Activated CD8-positive, alpha-beta memory T cell treated with anti-CD3 and anti-CD28 coated beads, Interleukin-2, amount 50 U/mL, for 1 hour (primary cell): Measurements from ENCODE around the gene EIF3F.

Source experiments
- DNase-seq: peaks from one replicate; pipeline ENCODE4 v3.0.0-alpha.2; 2020; ENCODE audit errors: extremely low read depth

EIF3F gene

DNA sequence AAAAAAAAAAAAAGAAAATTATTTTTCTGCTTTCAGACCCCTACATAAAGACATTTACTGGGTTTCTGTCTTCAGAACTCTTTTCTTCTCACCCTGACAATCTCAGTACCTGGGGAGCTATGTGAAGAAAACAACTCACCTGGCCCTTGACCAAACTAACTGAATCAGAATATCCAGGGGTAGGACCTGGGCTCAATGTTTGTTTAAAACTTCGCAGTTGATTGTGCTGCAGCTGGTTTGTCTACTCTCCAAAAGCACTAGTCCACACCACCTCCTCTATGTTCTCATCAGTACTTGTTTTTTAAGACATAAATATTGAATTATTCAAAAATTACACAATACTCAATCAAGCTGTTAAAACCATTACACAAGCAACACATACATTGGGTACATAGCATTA lies 34.8 kb downstream of the EIF3F start:
- DNase-seq, result no peak

DNA sequence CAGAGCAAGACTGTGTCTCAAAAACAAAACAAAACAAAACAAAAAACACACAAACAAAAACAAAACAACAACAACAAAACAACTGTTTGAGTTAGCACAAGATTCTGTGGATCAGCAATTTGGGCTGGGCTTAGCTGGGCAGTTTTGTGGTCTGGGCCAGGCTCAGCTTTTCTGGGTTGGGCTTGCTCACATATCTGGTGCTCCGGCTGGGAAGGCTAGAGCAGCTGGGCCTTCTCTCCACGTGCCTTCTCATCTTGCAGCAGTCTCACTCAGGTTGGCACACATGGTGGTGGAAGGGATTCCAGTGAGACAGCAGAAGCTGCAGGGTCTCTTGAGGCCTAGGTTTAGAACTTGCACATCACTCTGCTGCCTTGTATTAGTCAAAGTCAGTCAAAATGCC lies 35.7 kb downstream of the EIF3F start:
- no peak for DNase-seq

DNA sequence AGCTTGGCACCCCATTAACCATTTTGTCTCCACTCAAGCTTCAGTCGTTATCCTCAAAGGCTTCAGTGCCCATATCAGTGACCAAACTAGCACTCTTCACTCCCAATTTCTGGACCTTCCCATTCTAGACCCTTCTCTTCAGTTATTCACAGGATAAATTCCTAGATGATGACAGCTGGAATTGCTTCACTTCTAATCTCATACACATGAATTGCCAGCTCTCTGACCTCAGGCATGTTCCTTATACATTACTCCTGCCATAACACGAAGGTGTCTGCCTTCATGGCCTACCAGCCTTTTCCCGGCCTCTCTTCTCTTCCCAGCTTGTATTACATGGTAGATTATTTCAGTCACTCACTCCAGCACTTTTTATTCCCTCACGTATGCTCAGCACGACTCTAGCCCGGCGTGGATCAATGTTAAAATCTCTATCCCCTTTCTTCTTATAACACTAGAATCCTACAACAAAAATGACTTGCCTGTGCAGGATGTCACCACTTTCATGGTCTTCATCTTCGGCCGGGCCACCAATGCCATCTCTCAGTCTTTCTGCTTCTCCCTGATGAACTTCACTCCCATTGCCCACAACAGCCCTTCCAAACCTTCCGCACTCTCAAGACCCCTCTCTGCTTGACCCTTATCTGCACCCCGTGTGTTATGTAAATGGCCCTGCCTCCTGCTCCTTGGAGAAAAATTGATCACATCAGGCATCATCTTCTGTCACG lies 36.9 kb downstream of the EIF3F start:
- no peak for DNase-seq

DNA sequence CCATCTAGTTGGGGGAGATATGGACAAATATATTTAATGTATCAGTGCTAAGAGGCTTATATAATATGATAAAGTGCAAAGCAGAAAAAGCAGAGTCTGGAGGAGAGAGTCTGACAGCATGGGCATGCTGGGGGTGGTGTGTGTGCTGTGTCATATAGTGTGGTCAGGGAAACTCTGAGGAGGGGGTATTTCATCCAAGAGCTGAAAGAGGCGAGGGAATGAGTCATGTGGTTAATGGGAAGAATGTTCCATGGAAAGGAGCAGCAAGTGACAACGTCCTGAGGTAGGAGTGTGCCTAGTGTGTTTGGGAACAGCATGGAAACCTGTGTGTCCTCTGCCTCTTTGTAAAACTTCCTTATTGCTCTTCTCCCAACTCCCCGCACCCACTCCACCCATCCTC lies 38.0 kb downstream of the EIF3F start:
- DNase-seq, result no peak

DNA sequence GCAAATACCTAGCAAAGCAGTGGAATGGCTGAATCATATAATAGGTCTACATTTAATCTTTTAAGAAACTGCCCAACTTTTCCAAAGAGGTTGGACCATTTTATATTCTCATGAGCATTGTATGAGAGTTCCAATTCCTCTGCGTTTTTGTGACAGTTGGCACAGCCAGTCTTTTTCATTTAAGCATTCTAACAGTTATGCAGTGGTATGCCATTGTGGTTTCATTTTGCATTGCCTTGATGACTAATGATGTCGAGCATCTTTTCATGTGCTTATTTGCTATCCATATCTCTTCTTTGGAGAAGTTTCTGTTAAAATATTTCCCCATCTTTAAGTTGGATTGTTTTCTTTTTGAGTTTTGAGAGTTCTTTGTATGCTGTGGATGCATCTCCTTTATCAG lies 38.7 kb downstream of the EIF3F start:
- DNase-seq, result no peak

DNA sequence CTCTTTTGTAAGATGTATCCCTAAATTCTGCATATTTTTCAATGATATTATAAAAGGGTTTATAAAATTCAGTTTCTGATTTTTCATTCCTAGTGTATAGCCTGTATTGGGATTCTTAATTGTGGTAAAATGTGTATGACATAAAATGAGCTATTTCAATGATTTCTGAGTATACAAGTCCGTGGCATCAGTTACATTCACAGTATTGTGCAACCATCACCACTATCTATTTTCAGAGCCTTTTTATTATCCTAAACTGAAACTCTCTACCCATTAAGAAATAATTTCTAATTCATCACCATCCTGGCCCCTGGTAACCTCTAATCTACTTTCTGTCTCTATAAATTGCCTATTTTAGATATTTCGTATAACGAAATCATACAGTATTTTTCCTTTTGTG lies 39.8 kb downstream of the EIF3F start:
- no peak for DNase-seq

DNA sequence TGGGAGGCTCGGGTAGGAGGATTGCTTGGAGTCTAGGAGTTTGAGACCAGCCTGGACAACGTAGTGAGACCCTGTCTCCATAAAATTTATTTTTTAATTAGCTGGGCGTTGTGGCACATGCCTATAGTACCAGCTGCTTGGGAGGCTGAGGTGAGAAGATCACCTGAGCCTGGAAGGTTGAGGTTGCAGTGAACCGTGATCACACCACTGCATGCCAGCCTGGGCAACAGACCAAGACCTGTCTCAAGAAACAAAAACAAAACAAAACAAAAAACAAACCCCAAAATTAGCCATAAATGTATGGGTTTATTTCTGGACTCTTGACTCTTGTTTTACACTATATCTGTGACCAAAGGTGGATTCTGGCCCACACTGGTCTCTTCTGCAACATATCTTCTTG lies 41.6 kb downstream of the EIF3F start:
- DNase-seq, result no peak

DNA sequence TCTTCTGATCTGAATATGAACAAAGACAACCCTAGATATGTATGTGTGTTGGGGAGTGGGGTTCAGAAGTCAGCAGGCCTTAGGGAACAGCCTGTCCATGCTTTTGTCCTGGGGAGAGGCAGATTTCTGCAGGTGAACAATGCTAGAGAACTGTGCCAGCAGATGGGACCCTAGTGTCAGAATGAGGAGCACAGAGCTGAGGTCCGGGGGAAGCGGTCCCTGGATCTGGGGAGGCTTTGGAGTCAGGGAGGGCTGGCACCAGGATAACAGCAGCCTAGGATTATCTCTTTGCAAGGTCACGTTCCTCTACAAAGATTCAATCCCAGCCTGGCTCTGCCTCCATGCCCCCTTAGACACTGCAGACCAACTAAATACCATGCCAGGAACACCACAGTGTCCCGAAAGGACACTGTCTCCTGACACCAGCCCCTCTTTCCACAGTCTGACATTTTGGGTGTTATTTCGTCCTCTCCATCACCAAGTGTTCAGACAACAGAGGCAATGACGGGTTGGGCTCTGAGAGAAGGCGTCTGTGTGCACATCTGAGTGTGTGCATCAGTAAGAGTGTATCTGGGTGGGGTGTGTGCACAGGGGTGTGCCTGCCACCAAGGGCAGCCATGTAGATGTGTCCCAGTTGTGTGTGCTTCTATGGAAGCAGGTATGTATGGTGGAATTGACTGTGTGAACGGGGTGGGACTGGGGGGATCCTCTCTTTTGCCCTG lies 43.5 kb downstream of the EIF3F start:
- no peak for DNase-seq

DNA sequence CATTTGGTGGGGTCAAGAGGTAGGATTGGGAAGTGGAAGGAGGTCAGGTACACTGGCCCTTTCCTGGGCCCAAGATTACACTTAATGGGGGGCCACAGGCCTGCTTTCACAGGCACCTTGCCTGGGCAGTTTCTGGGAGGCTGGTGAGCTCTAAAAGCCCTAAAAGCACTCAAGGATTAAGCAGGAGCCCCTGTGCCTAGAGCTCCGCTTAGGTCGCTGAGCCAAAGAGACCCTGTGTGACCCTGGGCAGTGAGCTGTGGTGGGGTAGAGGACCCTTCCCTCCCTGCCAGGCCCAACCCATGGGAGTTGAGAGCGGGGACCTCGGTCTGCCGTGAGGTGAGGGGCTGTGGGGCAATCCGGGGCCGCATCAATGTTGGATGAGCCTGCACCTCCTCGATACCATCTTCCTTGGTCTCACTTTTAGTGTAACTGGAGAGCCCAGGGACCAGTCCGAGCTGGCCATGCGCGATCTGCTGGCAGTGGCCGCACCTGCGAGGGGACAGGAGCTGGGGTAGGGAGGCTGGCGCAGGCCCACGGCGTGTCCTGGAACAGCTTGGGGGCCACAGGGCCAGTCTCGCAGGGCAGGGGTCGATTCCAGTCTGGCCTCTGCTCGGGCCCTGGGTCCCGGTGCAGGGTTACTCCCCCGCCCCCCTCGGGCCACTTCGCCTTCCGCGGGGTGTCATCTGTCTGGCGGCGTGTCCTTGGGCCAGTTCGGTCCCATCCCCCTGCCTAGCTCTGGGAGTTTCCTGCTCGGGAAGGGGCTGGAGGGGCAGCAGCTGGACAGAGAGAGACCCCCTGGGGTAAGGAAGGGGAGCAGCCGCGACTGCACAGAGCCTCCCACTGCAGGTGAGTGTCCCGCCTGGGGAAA lies 44.3 kb downstream of the EIF3F start:
- no peak for DNase-seq

DNA sequence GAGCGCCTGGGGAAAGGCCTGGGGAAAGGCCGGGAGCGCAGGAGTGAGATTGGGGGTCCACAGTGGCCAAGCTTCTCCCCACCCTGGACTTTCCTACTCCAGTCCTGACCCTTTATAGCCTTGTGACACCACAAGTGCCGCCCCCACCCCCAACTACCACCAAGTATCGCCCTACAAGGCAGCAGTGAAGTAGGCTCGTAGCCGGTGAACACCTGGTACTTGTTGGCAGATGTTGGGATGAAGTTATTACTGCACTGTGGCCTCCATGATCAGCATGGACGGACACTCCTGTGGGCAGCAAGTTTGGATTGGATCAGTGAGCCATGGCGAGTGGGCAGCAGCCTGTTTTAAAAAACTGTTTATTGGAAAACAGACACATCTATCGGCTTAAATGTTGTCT lies 45.0 kb downstream of the EIF3F start:
- DNase-seq, result no peak

DNA sequence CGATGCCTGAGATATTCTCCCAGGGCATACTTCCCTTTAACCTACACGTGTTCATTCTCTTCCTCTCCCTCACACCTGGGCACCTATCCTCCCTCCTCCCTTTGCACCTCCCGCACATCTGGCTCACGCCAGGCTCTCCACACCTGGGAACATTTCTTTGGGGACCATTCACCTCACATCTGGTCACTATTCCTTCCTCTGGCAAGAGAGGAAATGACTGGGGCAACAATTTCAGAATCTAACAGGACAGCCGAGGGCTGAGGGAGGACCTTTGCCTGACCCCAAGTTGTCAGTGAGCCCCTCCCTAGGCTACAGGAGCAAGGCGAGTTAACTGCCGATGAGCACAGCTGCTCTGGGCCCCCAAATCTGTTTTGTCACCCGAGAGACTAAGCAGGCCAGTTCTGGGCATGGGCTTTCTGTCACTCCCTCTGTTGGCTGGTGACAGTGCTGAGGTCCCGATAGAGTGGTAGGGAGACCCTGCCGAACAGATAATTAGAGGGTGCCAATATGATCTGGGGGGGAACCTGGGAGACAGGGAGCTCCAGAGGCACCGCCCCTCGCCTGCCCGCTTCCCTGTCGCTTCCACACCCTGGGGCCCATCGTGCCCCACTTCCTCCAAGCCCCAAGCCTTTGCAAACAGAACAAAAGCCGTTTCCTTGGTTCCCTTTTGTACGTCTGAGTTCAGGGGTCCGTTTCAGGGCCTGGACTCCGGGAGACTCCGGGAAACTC lies 45.6 kb downstream of the EIF3F start:
- DNase-seq, result no peak

DNA sequence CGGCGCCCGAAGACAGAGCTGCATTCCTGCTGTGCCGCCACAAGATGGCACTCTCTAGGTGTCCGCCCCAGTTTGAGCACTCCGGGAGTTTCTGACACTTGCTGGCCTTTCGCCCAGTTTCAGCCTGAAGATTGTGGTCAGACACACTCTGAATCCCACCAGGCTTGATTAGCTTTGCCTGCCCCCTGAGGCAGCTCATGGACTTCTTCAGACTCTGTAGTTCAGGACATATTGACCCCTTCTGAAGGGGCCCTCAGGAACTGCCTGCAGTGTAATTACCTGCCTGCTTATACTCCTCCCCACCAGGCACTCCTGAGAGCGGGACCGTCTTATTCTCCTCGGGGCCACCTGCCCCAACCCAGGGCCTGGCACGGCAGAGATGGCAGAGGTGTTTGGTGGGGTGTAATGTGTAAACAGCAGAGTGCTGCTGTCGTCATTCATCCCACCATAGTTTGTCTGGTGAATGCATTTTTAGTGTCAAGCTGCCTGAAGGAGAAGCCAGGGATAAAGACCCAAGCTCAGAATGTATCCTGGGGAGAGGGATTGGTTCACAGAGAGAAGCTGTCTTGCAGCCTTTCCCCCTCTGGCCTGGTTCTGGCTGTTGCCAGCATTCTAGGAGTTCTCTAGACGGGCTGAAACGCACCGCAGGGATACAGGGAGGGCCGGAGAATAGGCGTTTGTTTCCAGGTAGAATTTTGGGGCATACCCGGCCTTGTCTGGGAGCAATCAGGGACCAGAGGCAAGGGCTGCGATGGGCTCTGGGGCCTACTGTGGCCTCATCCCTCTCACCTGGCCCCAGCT lies 46.4 kb downstream of the EIF3F start:
- no peak for DNase-seq

DNA sequence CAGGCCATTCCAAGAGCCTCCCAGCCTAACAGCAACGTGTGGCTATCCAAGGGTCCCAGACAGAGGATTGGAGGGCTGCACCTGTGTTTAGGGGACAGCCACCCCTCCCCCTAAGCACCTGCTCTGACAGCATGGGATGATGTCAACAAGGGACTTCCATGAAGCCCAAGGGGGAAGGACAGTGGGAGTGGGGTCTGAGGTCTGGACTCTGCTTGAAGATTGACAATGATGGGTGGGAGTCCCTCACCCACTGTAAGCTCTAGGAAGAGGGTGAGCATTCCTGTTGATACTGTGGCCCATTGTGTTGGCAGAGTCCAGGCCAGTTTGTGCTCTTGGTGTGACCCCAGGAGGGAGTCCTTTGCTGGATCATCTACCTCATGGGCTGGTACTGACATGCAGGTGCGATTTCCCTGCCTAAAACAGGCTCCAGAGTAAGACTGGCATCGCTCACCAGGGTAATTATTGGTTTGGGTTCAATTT lies 47.0 kb downstream of the EIF3F start:
- no peak for DNase-seq

DNA sequence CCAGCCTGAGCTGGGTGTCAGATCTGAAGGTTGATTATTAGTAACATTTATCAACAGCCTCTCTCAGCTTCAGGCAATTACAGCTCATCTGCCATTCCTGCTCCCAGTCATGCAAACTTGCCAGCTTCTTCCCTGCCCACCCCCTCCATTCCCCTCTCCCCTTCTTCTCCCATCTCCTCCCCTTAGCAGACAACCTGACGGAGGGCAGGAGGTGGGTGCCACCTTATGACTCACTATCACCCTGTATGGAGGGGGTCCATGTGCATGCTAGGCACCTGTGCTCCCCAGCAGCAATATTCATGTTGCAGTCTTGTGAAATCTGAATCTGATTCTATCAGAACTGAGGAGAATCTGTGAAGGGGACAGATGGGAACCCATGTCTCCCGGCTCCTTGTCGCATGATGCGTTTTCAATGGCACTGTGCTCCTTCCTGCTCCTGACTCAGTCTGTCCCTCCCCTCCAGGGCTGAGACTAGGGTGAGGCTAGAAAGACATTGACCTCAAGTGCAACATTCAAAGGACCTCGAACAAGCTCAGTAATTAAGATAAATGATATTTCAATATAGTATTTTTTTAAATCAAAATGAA lies 47.6 kb downstream of the EIF3F start:
- no peak for DNase-seq

DNA sequence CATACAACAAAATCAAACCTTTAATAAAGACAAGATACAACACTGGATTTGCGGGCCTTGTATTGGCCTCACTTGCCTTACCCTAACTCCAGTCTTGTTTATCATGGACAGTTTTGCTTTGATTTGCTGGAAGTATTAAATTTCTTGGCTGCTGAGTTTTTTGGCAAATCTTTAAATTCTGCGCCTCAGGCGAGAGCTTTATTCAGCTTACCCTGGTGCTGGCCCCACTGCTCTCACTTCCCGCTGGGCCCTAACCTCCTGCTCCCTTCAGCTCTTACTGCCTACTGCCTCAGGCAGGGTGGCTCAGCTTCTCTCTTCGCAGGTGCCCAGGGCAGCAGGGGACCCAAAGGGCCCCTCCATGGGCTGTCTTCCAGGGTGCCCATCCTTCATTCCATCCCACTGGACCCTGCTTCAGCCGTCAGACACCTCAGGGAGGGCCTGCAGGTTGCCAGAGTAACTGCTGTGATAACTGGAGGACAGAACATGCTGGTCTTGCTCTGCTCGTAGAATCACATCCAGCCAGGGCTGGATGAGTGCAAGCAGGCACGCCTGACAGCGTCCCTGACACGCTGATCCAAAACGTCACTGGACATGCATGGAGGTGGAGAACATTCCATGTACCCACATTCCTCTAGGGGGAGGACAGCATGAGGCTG lies 48.2 kb downstream of the EIF3F start:
- DNase-seq, result no peak

DNA sequence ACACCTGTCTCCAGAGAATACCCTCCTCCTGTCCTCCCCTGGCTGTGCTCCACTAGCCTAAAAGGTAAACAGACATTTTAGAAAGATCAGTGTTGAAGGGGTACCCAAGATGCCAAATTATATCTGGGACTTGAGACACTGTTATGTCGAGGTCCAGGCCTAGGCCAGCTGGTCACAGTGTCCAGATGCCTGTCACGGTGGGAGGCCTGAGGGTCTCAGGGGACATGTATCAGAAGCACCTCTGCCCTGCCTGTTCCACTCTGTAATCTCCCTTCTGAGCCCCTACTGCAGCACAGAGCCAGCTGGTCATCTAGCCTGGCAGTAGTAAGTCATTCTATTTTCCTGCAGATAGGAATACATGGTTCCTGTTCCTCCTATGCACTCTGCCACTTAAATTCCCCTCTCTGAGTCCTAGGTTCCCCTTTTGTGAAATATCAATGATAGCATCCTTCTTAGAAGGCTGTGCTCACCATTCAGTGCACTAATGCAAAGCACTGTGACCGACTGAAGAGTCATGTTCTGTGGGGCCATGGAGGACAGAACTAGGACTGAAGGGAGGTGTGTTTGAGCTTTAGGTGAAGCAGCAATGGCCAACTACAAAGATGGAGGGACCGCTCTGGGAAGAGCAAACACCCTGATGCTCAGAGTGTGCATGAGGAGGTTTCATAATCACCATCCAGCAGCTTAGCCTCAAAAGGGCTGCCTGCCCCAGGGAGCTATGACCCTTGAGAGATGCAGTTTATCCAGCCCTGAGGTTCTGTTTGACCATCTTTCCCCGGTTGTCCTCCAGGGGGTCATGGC lies 49.1 kb downstream of the EIF3F start:
- no peak for DNase-seq

DNA sequence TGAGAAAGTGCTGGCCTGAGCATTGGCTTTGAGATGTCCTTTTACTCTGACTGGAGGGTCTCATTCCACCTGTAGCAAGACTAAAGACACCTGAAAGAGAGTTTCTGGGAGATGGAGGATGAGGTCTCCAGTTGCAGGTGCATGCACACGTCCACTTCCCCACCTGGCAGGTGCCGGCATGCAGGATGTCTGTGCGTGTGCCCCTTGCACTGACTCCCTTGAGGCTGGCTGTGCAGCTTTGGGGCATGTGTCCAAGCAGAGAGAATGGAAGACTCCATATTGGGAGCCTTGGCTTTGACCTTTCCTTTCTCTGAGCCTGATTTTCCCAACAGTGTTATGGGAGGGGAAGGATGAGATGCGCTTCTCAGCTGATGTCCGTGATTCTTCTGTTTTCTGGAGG lies 49.8 kb downstream of the EIF3F start:
- no peak for DNase-seq

DNA sequence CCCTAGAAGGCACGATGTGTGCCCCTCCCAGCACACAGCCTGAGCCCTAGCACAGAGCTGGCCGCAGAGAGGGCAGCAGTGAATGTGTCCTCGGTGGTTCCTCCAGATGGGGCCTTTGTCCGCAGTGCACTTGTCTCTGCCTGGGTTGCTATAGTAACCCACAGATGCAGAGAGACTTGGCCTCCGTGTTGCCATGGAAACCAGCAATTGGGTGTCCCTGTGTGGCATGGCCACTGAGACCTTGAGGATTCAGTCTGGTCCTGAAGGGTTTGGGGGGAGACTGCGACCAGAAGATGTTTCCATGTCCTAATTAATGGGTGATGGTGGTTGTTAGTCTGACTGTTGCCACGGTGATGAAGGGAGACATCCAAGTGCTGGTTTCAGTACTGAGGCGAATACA lies 51.3 kb downstream of the EIF3F start:
- no peak for DNase-seq

DNA sequence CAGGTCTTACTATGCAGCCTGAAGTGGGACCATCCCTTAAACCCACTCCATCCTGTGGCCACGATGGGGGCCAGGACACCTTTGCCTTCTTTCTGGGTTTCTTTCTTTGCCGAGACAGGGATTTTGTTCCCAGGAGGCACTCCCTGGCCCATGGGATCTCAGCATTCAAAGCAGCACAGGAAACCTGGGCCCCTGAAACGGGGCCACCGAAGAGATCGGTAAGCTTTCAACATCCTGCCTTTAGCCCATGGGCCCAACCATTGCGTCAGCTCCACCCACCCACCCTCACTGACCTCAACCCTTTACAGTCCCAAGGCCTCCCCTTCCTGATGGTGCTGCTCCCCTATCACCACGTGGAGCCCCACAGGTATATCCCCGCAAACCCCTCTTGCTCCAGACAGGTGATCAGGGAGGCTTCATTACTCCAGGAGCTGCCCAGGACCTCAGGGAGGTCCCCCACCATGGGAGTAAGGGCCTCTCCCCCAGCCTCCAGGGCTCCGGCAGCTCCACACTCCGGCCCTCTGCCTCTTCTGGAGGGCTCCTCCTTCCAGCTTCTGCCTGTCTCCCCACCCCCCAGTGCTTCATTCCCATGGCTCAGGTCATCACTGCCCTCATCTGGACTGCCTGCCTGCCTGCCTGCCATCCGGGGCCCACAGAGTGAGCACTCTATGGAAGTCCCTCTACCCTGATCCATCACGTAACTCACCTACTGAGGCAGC lies 51.8 kb downstream of the EIF3F start:
- no peak for DNase-seq
